Sigmoid colon (tissue), 4 donors: ENCODE measurements around the gene SPDYE4.

Source experiments
- EP300 ChIP-seq, 4 donors: sonication (generic); formaldehyde crosslinking; IDR thresholded peaks; one replicate each; pipeline ENCODE4 v1.6.1; 2017; ENCODE audit warnings: antibody characterized with exemption in 4 of 4
- POLR2A ChIP-seq, 2 donors: fragments of 450-650 bp; IDR thresholded peaks; one replicate each; pipeline ENCODE4 v1.6.1; 2016; ENCODE audit warnings: antibody characterized with exemption in 2 of 2, mild to moderate bottlenecking in 2 of 2, moderate library complexity in 2 of 2
- POLR2AphosphoS5 ChIP-seq, 4 donors: sonication (generic); formaldehyde crosslinking; IDR thresholded peaks; one replicate each; pipeline ENCODE4 v1.6.1; 2017; ENCODE audit warnings: antibody characterized with exemption in 4 of 4
- TF ChIP-seq, protein P1 (sequence below), 4 experiments: fragments of 450-650 bp in 3 of 4; fragments of 200-600 bp in 1 of 4; IDR thresholded peaks; one replicate each; pipeline ENCODE4 v1.5.1; 2016 to 2019; ENCODE audit warnings: antibody characterized with exemption in 4 of 4, mild to moderate bottlenecking in 3 of 4, moderate library complexity in 2 of 4

DNA sequence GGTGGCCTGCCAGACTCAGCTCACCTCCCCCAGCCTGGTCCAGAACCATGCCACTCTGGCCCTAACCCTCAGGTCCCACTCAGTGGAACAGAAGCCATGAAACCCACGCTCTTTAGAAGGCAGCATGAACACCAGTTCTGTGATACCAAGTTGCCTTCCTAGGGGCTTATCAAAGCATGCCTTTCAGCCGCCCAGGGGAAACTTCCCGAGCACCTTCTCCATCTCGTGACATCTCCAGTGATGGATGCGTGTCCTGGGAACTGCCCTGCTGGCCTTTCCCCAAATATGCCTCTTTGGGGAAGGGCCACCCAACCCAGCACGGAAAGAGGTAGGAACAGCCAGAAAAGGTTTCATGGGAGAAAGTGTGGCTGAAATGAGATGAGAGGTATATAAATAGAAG, 22.0 kb downstream of the SPDYE4 start:
- TF ChIP-seq, protein P1, sequence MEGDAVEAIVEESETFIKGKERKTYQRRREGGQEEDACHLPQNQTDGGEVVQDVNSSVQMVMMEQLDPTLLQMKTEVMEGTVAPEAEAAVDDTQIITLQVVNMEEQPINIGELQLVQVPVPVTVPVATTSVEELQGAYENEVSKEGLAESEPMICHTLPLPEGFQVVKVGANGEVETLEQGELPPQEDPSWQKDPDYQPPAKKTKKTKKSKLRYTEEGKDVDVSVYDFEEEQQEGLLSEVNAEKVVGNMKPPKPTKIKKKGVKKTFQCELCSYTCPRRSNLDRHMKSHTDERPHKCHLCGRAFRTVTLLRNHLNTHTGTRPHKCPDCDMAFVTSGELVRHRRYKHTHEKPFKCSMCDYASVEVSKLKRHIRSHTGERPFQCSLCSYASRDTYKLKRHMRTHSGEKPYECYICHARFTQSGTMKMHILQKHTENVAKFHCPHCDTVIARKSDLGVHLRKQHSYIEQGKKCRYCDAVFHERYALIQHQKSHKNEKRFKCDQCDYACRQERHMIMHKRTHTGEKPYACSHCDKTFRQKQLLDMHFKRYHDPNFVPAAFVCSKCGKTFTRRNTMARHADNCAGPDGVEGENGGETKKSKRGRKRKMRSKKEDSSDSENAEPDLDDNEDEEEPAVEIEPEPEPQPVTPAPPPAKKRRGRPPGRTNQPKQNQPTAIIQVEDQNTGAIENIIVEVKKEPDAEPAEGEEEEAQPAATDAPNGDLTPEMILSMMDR (IDR thresholded peaks at IDR 0.05): no peak
- TF ChIP-seq POLR2A (IDR thresholded peaks at IDR 0.05): no peak
- TF ChIP-seq POLR2AphosphoS5 (IDR thresholded peaks at IDR 0.05): no peak
- TF ChIP-seq EP300 (IDR thresholded peaks at IDR 0.05): no peak
